ENCODE results near the gene TBC1D4. TPM values are rescaled to one million over a fixed set of nuclear protein-coding genes. Genes with fewer than 3 reads are reported as not detected.

TBC1D4 gene
- total RNA-seq, 1 donor from 2014 or later = 25.6 TPM

GRCh38 chr13:75452564-75452963, 29.4 kb downstream of the TBC1D4 start:
- H3K36me3 ChIP-seq (ENCODE audit: insufficient read depth, low read length) = peaks cover 2% of the 10 kb centered on the region
- H3K27ac ChIP-seq (ENCODE audit: low read depth, low read length) = no peak overlapping the region
- peaks cover 11% of the 10 kb centered on the region for H3K79me2 ChIP-seq (ENCODE audit: insufficient read depth, low read length)
- no peak overlapping the region for H2AFZ ChIP-seq (ENCODE audit: low read depth, low read length)
- no peak overlapping the region for H3K4me2 ChIP-seq (ENCODE audit: low read length)
- H3K4me1 Mint-ChIP-seq (ENCODE audit: low read depth, unreplicated experiment) = peaks cover 3% of the 10 kb centered on the region
- no peaks in the 10 kb centered on the region for H3K36me3 Mint-ChIP-seq (ENCODE audit: low read depth, unreplicated experiment)
- H3K9me3 Mint-ChIP-seq (ENCODE audit: unreplicated experiment) = no peaks in the 10 kb centered on the region
- TF ChIP-seq CTCF (IDR thresholded peaks at IDR 0.05; ENCODE audit: insufficient read depth, low read depth, low read length) (no peak), EZH2 (IDR thresholded peaks at IDR 0.05; ENCODE audit: insufficient read depth, low read length) (no peak)
- H3K27me3 Mint-ChIP-seq (ENCODE audit: low read depth, unreplicated experiment) = no peaks in the 10 kb centered on the region
- DNase-seq (ENCODE audit: low read depth) = peak; percentile 61
- no peak overlapping the region for H3K9ac ChIP-seq (ENCODE audit: low read length)
- FAIRE-seq = no peak
- no peaks in the 10 kb centered on the region for H3K9me3 ChIP-seq (ENCODE audit: insufficient read depth, low read depth, low read length)
- H3K4me1 ChIP-seq (ENCODE audit: insufficient read depth, low read length) = no peaks in the 10 kb centered on the region
- no peaks in the 10 kb centered on the region for H3K27me3 ChIP-seq (ENCODE audit: insufficient read depth, low read length)
- H3K4me3 Mint-ChIP-seq (ENCODE audit: unreplicated experiment) = peak overlapping the region; percentile 8
- H3K27ac Mint-ChIP-seq (ENCODE audit: unreplicated experiment) = no peak overlapping the region
- no peak overlapping the region for H3K4me3 ChIP-seq (ENCODE audit: insufficient read depth, low read depth, low read length)
- peaks cover 7% of the 10 kb centered on the region for H4K20me1 ChIP-seq (ENCODE audit: insufficient read depth, low read length)

GRCh38 chr13:75447493-75447892, 34.5 kb downstream of the TBC1D4 start:
- DNase-seq (ENCODE audit: low read depth) (no peak), FAIRE-seq (no peak)
- Histone ChIP-seq H3K4me1 (ENCODE audit: insufficient read depth, low read length) (no peaks in the 10 kb centered on the region), H3K4me3 (ENCODE audit: insufficient read depth, low read depth, low read length) (no peak overlapping the region), H4K20me1 (ENCODE audit: insufficient read depth, low read length) (peaks cover 4% of the 10 kb centered on the region), H3K36me3 (ENCODE audit: insufficient read depth, low read length) (no peaks in the 10 kb centered on the region), H3K9me3 (ENCODE audit: insufficient read depth, low read depth, low read length) (no peaks in the 10 kb centered on the region), H3K27me3 (ENCODE audit: insufficient read depth, low read length) (no peaks in the 10 kb centered on the region), H3K9ac (ENCODE audit: low read length) (no peak overlapping the region), H3K79me2 (ENCODE audit: insufficient read depth, low read length) (peaks cover 7% of the 10 kb centered on the region), H3K4me2 (ENCODE audit: low read length) (no peak overlapping the region), H2AFZ (ENCODE audit: low read depth, low read length) (no peak overlapping the region), H3K27ac (ENCODE audit: low read depth, low read length) (no peak overlapping the region)
- peaks cover under 1% of the 10 kb centered on the region for H3K4me1 Mint-ChIP-seq (ENCODE audit: low read depth, unreplicated experiment)
- H3K4me3 Mint-ChIP-seq (ENCODE audit: unreplicated experiment) = no peak overlapping the region
- H3K27ac Mint-ChIP-seq (ENCODE audit: unreplicated experiment) = no peak overlapping the region
- TF ChIP-seq CTCF (IDR thresholded peaks at IDR 0.05; ENCODE audit: insufficient read depth, low read depth, low read length) = no peak
- TF ChIP-seq EZH2 (IDR thresholded peaks at IDR 0.05; ENCODE audit: insufficient read depth, low read length) = no peak
- H3K36me3 Mint-ChIP-seq (ENCODE audit: low read depth, unreplicated experiment) = no peaks in the 10 kb centered on the region
- no peaks in the 10 kb centered on the region for H3K27me3 Mint-ChIP-seq (ENCODE audit: low read depth, unreplicated experiment)
- H3K9me3 Mint-ChIP-seq (ENCODE audit: unreplicated experiment) = no peaks in the 10 kb centered on the region

GRCh38 chr13:75446874-75447273, 35.1 kb downstream of the TBC1D4 start:
- Histone ChIP-seq H3K36me3 (ENCODE audit: insufficient read depth, low read length) (no peaks in the 10 kb centered on the region), H3K4me2 (ENCODE audit: low read length) (no peak overlapping the region), H3K79me2 (ENCODE audit: insufficient read depth, low read length) (peaks cover 7% of the 10 kb centered on the region), H3K9me3 (ENCODE audit: insufficient read depth, low read depth, low read length) (no peaks in the 10 kb centered on the region), H3K4me3 (ENCODE audit: insufficient read depth, low read depth, low read length) (no peak overlapping the region), H3K9ac (ENCODE audit: low read length) (no peak overlapping the region), H2AFZ (ENCODE audit: low read depth, low read length) (no peak overlapping the region), H3K27me3 (ENCODE audit: insufficient read depth, low read length) (no peaks in the 10 kb centered on the region), H3K27ac (ENCODE audit: low read depth, low read length) (no peak overlapping the region), H4K20me1 (ENCODE audit: insufficient read depth, low read length) (peaks cover 4% of the 10 kb centered on the region), H3K4me1 (ENCODE audit: insufficient read depth, low read length) (no peaks in the 10 kb centered on the region)
- Mint-ChIP-seq H3K27me3 (ENCODE audit: low read depth, unreplicated experiment) (no peaks in the 10 kb centered on the region), H3K36me3 (ENCODE audit: low read depth, unreplicated experiment) (no peaks in the 10 kb centered on the region), H3K9me3 (ENCODE audit: unreplicated experiment) (no peaks in the 10 kb centered on the region), H3K4me3 (ENCODE audit: unreplicated experiment) (no peak overlapping the region), H3K27ac (ENCODE audit: unreplicated experiment) (no peak overlapping the region), H3K4me1 (ENCODE audit: low read depth, unreplicated experiment) (no peaks in the 10 kb centered on the region)
- no peak for TF ChIP-seq CTCF (IDR thresholded peaks at IDR 0.05; ENCODE audit: insufficient read depth, low read depth, low read length)
- TF ChIP-seq EZH2 (IDR thresholded peaks at IDR 0.05; ENCODE audit: insufficient read depth, low read length) = no peak
- DNase-seq (ENCODE audit: low read depth) (no peak), FAIRE-seq (no peak)

All from astrocyte (in vitro differentiated cells and primary cell).